ENCODE data around the gene LARGE1.
"Not testable (repeated sequence)": the region's sequence is repeated elsewhere in the genome, so short reads cannot be mapped to it uniquely, and the experiment has no call there.

The LARGE1 gene

GRCh38 chr22:33578752-33579151 lies 341.5 kb downstream of the LARGE1 start:
- DNase-seq, result no peak

GRCh38 chr22:33577862-33578411 lies 342.3 kb downstream of the LARGE1 start:
- DNase-seq, result no peak

- no peak for DNase-seq
These were observed 344.1 kb downstream of the LARGE1 start for GRCh38 chr22:33576205-33576604.

- DNase-seq, result no peak
These were observed 344.5 kb downstream of the LARGE1 start for GRCh38 chr22:33575771-33576170.

- no peak for DNase-seq
These were observed 345.2 kb downstream of the LARGE1 start for GRCh38 chr22:33575041-33575440.

GRCh38 chr22:33573479-33573878 lies 346.8 kb downstream of the LARGE1 start:
- DNase-seq, result no peak

GRCh38 chr22:33572086-33572485 lies 348.2 kb downstream of the LARGE1 start:
- DNase-seq, result no peak

- no peak for DNase-seq
These were observed 350.2 kb downstream of the LARGE1 start for GRCh38 chr22:33570110-33570509.

- no peak for DNase-seq
These were observed 350.7 kb downstream of the LARGE1 start for GRCh38 chr22:33569559-33569958.

- DNase-seq, result no peak
These were observed 351.3 kb downstream of the LARGE1 start for GRCh38 chr22:33569018-33569417.

GRCh38 chr22:33566495-33566894 lies 353.8 kb downstream of the LARGE1 start:
- not testable (repeated sequence) for DNase-seq

- no peak for DNase-seq
These were observed 354.7 kb downstream of the LARGE1 start for GRCh38 chr22:33565580-33565995.

- no peak for DNase-seq
These were observed 355.6 kb downstream of the LARGE1 start for GRCh38 chr22:33564683-33565082.

- DNase-seq, result no peak
These were observed 356.9 kb downstream of the LARGE1 start for GRCh38 chr22:33563220-33563964.

- no peak for DNase-seq
These were observed 357.8 kb downstream of the LARGE1 start for GRCh38 chr22:33562501-33562900.

GRCh38 chr22:33561149-33561807 lies 359.0 kb downstream of the LARGE1 start:
- DNase-seq, result no peak

GRCh38 chr22:33557836-33558235 lies 362.4 kb downstream of the LARGE1 start:
- DNase-seq, result no peak

- no peak for DNase-seq
These were observed 364.3 kb downstream of the LARGE1 start for GRCh38 chr22:33555814-33556522.

GRCh38 chr22:33553493-33553892 lies 366.8 kb downstream of the LARGE1 start:
- DNase-seq, result no peak

- no peak for DNase-seq
These were observed 375.6 kb downstream of the LARGE1 start for GRCh38 chr22:33544707-33545106.

- no peak for DNase-seq
These were observed 377.6 kb downstream of the LARGE1 start for GRCh38 chr22:33542722-33543121.

- no peak for DNase-seq
These were observed 378.1 kb downstream of the LARGE1 start for GRCh38 chr22:33542153-33542552.

GRCh38 chr22:33539902-33540751 lies 380.1 kb downstream of the LARGE1 start:
- DNase-seq, result no peak

Measured in femur (tissue), 1 donor.